CD1c-positive myeloid dendritic cell (primary cell): ENCODE results near the gene PGF.
A peak's percentile ranks its signal among the peaks of the same experiment; 100 is the strongest.

ENCODE experiments used
- DNase-seq: peaks from one replicate; pipeline ENCODE4 v3.0.0-alpha.2; 2016; ENCODE audit errors: extremely low spot score

Gene PGF

DNA sequence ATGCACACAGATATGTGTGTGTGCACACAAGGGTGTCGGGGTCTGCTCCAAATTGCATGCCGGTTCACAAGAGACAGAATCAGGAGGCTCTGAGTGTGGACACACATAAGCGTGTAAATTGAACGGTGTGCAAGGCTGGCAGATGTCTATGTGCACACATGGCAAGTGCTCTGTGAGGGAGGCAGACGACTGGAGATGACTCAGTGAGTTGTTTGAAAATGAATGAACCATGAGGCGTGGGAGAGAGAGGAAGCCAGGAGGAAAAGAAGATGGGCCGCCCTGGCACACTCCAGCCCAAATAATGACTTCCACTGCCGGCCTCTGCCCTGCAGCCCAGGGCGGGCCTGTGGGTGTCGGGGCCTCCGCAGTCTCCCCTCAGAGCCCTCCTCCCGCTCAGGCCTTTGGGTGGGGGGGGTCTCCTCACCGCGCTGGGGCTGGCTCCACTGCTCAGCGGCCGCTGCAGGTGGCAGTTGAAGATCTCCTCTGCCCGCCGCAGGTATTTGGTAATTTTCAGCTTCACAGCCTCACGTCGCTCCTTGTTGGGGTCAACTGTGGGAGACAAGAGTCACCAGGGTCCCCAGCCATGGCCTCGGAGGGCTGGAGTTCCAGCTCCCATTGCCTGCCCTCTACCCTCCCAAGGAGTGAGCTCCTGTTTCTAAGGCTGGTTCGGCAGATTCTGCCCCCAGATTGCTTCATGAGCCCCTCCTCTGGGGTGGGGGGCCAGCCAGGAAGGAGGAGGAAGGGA, 35.8 kb downstream of the PGF start:
- DNase-seq: no peak

DNA sequence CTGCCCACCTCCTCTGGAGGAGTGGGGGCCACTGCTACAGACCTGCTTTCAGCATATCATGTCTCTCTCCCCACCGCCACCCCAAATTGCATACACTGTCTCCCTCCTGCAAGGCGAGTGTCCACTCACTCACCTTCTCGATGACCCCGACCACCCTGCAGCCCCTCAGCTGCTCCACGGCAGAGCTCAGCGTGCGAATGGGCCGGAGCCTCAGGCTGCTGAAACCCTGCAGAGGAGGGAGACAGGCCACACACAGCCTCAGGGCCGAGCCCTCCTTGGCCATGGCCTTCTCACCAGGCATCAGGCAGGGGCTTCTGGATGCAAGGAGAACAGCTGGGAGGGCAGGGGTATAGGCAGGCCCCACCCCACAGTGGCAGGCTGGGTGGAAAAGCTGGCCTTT, 37.0 kb downstream of the PGF start:
- DNase-seq: no peak

DNA sequence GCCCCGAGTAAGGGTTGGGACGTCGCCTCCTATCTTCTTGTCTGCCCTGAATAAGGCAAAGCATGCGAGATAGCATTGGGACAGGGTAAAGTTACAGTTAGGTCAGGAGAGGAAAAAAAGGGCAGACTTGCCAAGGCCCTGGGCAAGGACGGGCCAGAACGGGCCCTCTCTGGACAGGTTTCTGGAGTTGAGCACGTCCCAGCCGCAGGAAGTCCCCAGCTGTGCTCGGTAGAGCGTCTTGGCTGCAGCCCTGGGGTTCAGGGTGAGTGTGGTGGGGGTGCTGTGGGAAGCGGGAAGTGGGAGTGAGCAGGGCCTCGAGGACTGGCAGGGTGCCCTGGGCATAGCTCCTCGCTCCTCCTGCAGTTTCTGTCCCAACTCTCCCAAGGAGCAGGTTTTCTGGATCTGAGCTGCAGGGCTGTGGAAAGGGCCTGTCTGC, 37.7 kb downstream of the PGF start:
- DNase-seq: no peak

DNA sequence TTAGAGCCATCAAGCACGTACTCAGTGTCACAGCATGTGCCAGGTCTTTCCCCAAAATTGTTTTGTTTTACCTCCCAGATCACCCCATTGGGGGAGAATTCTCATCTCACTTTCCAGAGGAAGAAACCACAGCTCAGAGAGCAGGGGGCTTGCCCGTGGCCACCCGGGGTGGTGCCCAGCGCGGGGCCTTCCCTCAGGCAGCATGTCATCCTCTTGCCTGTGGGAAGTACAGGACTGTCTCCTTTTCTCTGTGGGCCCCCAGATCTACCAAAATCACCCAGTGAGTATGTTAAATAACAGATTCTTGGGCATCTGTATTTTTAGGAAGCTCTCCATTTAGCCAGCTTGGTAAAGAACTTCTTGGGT, 38.2 kb downstream of the PGF start:
- no peak for DNase-seq

DNA sequence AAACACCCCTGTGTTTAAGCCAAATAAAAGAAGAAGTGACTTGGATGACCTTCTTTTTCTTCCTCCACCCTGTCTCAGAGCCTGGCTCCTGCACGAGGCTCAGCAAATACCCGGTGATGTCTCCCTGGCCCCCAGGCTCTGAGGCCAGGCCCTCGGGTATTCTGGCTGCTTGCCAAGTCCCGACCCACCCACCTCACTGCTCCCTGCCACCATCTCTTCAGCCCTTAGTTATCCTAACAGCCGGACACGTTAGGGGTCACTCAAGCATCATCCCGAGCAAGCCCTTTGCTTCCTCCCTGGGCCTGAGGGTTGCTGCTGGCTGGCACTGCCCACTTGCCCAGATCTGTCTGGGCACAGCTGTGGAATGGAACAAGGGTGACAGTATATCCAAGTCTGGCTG, 39.6 kb downstream of the PGF start:
- no peak for DNase-seq

DNA sequence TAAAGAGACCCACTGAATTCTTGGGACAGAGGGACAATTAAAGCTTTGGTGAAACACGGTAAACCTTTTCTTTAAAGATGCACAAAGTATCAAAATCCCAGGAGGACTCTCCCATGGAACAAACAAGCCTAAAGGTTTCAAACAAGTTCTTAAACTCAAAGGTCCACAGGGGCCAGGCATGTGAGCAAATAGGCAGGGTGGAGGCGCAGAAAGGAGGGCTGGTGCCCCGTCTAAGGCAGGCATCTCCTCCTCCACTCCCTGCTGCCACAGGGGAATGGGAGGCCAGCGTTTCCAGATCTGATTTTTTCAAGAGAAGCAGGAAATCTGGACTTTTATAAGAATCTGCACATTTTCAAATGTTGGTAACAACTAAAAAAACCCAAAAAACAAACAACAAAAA, 40.0 kb downstream of the PGF start:
- DNase-seq: no peak

DNA sequence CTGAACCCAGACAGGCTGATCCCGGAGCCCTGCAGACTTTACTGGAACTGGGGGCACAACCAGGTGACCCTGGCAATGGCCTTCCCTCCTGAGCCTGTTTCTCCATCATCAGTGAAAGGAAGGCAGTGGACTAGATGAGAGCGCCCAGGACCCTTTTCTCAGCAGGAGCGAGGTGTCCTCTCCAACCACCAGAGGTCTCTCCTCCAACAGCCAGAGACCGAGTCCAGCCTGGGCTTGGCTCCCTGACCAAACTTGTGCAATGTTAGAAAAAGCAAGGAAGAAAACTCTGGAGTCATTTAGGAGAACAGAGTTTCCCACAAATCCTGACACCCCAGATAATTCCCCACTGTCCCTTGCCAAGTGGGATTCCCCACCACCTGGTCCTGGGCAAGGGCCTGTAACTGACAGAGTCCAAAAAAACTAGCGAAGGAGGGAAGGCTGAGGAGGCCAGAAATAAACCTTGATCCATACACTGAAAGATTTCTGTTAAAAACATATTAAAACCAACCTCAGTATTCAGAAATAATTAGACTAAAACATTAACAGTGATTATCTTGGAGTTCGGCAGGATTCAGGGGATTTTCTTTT, 41.3 kb downstream of the PGF start:
- DNase-seq: peak; percentile 32

DNA sequence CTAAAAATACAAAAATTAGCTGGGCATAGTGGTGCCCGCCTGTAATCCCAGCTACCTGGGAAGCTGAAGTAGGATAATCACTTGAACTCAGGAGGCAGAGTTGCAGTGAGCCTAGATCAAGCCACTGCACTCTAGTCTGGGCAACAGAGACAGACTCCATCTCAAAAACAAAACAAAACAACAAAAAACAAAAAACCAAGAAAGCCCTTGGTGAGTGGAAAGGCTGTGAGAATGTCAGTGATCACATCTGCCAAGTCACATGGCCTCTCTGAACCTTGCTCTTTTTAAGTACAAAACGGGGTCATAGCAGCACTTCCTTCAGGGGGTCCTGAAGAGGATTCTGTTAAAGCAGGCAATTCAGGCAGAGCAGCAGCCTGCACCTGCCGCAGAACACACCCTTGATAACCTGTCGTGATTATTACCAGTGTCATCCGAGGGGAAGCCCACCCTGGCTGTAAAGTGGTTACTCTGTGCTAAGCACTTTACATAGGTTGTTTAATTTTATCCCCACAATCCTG, 41.9 kb downstream of the PGF start:
- no peak for DNase-seq

DNA sequence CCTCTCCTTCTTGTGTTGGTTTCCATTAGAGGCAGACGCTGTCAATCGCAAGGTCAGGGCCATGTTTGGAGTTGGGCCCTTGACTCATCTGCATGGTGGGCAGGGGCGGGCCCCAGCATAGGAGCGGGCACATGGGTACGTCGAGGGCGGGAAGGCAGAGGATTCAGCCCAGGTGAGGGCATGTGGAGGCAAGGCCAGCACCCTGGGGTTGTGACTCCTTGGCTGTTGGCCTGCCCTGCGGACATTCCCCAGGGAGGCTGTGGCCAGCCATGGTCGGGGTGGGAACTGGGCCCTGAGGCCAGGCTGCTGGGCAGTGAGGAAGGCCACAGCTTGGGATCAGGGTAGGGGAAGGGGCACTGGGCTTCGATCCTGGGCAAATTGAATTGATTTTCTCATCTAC, 42.6 kb downstream of the PGF start:
- DNase-seq: no peak

DNA sequence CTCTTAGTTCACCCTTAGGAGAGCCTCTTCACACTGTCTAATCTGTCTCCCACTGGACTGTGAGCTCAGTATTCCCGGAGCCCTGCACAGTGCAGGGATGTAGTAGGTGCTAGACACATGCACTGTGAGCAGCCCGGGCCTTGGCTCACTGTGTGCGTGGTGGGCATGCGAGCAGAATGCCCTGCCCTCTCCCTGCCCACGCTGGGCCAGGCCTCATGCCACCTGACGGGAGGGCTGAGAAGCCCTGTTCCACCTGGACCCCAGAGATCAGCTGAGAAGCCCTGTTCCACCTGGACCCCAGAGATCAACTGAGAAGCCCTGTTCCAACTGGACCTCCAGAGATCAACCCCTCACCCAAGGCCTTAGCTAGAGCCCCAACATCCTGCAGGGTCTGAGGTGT, 43.3 kb downstream of the PGF start:
- no peak for DNase-seq

DNA sequence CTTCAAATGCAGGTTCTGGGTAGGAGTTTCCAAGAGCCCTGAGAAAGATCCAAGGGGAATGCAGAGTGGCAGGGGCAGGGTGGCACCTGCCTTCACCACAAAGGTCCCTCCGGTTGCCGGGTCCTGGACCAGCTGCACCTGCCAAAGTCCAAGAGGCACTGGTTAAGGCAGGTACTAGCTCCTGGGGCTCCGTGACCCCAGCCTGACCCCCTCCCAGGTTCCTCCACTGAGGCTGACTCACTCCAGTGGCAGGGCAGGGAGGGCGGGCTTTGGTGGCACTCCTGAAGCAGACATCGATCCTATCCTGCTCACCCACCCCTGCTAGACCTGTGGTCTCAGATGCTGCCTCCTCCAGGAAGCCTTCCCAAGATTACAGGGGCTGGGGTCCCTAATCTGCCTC, 43.7 kb downstream of the PGF start:
- no peak for DNase-seq

DNA sequence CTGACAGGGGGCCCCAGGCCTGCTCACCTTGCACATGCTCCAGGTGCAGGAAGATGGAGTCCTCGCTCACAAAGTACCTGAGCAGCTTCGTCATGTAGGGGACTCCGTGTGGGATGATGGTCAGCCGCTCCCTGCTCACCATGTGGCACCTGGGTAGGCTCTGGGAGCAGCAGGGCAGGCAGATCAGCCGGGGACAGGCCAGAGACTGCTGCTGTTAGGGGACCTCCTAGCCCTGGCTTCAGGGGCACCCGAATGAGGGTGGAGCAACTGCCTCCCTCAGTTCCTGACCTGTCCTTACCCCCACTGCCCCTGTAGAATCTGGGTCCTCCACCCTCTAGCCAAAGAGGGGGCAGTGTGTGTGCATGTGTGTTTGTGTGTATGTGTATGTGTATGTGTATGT, 44.2 kb downstream of the PGF start:
- no peak for DNase-seq

DNA sequence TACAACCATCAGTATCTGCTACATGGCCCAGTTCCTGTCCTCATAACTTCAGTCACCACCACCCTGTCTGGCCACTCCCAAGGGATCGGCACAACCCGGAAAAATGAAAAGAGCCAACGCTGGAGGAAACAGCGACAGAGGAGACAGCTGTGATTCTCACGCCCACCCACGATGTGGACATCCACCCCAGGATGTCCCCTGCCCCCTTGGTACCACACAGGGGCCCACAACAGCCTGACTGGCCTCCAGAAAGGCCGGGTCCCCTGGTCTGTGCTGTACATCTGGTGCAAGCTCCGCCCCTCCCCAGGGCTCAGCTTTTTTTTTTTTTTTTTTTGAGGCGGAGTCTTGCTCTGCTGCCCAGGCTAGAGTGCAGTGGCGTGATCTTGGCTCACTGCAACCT, 44.8 kb downstream of the PGF start:
- no peak for DNase-seq

DNA sequence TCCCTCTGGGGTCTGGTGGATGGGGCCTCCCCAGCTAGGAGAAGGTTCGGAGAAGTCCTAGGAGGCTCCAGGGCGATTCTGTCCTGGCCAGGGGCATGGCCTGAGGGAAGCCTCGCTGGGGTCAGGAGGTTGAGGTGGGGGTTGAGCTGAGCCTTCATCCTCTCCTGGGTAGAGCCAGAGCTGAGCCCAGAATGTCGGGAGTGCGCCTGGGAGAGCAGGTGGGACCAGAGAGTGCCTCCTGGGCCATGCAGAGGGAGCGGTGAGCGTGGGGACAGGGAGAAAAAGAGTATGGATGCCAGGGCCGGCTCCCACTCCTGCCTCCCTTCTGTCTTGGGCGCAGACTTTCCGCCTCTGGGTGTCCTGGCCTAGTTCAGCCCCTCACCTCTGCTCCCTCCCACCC, 45.5 kb downstream of the PGF start:
- no peak for DNase-seq

DNA sequence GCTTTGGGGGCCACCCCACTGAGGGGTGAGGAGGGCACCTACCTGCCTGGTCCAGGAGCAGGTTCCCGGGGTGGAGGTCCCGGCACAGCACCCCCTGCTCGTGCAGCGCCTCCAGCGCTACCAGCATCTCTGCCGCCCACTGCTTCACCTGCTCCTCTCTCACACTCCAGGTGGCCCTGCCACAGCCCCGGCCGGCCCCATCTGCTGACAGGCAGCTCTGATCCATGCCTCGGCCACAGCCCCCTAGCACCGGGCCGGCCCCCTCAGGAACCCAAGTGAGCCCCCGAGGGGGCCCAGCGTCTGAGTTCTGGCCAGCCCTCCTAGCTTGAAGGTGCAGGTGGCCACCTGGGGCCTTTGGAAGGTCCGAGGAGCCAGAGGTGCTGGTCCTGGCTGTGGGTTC, 45.9 kb downstream of the PGF start:
- no peak for DNase-seq

DNA sequence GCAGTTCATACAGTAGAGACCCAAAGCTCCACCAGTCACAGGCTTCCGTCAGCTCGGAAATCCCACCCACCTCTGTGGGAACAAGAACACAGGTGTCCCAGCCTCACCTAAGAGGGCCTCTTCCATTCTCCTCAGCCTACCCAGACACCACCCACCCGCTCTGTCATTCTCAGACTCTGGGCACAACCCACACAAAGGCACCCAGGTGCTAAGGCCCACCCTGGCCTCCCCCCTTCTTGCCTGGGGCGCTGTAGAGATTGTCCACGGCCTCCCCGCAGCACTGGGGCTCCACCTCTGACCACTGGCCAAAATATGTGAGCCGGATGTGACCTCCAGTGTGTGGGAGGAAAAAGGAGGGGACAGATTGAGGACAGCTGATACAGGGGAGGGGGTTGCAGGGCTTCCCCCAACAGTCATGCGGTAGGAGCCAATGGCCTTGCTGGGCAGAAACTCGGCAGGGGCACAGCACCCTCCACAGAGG, 46.5 kb downstream of the PGF start:
- no peak for DNase-seq

DNA sequence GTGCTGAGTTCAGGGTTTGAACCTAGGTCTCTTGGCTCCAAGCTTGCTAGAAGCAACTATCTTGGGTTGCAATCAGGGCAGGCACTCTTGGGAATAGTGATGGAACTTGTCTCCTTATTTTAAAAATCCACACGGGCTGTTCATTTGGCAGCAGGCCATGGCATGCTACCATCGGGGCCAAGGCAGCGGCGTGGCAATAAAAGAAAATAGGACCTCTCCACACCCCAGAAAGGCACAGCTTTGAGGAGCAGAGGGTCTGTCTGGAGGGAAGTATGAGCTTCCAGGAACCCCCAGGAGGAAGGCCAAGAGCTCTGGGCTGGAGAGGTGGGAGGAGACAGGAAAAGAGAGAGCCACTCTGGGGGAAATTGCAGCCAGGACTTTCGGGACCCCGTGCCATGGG, 47.7 kb downstream of the PGF start:
- no peak for DNase-seq

DNA sequence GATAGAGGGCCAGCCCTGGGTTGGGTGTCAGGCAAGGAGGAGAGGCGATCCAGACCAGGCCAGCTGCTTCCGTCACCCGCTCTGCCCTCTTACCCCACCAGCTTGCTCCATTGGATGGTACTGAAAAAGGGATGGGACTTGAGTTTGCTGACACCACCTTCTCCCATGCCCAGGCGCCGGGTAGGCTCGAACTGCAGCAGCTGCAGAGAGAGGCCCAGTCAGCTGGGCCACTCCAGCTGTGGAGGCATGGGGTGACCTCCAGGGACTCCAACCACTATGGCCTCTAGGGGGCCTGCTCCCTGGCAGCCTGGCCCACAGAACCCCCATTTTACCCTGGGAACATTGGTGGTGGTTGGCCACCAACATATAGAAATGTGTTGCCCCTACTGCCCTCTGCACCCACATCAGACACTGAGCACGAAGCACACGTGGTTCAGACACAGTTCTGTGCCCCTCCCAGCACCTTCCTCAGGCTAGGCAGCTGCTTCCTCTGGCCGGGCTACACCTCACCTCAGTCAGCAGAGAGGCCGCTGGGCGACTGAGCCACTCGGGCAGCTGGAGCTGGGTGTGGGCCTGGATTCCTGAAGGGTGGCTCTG, 48.4 kb downstream of the PGF start:
- no peak for DNase-seq

DNA sequence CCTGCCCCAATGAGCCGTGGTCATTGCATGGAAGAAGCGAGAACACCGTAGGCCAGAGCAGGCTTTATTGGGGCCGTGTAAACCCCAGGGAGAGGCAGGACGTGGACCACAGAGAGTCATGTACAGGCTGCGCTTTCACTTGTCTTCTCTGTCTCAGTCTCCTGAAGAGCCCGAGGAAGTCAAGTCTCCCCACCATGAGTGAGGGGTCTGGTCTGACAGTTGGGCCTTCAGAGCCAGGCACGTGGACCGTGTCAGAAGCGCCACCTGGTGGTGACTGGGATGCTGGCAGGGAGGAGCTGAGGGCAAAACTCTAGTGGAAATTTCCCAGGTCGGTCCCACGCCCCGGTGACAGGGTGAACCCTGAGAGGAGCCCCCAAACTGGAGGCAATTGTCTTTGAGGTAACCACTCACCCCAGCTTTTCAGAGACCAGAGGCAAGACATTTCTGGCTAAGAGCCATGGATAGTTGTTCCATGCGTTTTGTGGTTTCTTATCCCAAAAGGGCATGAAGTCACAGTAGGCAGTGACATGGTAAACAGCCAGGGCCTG, 49.7 kb downstream of the PGF start:
- DNase-seq: peak; percentile 77

DNA sequence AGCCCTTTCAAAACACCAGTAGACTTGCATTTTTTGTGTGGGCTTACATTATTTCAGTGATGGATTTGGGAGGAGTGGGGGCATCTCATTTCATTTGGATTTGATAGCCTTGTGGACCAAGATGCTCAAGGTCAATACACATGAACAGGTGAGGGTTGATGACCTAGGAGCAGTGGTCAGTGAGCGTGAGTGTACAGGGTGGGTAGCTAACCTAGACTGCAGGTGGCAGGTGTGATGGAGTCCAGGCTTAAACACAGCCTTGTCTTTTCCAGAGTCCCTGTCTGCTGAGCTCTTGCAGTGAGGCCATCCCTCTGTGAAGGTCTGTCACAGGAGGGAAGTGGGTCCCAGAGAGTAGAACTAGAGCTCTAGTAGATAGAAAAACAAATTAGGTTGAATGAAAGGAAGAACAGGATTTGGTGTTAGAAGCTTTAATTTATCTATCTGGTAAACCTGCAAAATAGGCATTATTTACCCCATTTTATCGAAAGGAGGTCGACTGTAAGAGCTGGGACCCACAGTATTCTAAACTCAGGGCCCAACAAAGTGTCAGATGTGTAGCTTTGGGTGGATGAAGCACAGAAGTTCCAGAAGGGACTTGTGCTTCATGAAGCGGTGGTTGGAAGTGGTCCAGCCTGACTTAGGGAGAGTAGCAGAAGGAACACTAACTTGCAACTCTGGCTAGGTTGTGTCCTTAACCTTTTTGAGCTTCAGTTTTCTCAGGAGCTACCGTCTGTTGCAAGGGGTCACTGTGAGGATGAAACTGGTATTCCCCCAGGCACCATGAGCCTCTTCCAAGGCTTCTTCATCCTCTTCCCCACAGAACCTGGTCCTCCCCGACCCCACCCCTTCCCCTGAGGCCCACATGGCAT, 50.5 kb downstream of the PGF start:
- DNase-seq: no peak

DNA sequence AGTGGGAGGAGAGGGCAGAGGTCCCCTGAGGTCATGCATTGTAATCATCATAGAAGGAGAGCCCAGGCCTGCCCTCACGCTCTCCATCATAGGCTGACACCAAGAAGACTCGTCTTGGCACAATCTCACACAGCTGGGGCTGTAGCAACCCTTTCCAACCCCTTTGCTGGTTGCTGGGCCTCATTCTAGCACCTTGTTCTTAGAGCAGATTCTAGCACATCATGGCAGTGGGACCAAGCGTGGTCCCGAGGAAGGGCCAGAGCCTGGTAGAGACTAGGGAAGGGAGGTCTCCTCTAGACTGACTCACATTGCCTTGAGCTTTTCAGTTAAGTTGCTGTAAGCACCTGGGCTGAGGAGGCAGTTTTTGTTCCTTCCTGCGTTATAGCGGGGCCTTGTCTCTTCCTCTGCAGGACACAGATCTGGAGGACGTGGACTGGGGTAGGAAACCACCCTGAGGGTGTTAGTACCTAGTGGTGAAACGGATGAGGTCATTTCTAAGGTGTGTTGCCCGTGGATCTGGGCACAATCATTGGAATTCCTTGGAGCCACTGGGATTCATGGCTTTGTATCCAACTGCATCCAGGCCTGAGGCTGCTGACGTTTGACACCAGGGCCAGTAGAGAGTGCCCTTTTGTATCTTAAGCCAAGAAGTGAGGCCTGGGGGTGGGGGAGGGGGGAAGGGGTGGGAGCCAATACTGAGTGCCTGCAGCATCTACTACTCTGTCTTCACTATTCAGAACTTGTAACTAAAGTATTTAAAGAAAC, 52.3 kb downstream of the PGF start:
- no peak for DNase-seq
